GM10248 (cell line): ENCODE results near the gene PGRMC2.

ENCODE experiments used
- CTCF ChIA-PET: fragments of 300-600 bp; sonication (Branson Sonifier 250); formaldehyde crosslinking; extraction: SDS; loops from one replicate; lab custom pipeline; 2021; ENCODE audit warnings: antibody characterized with exemption; lab: Yijun Ruan, JAX
- POLR2A ChIA-PET: fragments of 350-650 bp; sonication (Branson Sonifier 250); formaldehyde crosslinking; extraction: SDS; loops from one replicate; lab custom pipeline; 2020; ENCODE audit warnings: antibody characterized with exemption; lab: Yijun Ruan, JAX
- DNase-seq: peaks from one replicate; pipeline ENCODE4 v3.0.0; 2012; ENCODE audit errors: extremely low spot score
- CTCF ChIP-seq: IDR thresholded peaks from 2 replicates; pipeline ENCODE4 v1.5.1; 2012; ENCODE audit warnings: mild to moderate bottlenecking, low read depth; ENCODE audit errors: extremely low read depth, missing control alignments, control extremely low read depth

PGRMC2 gene

GRCh38 chr4:128329638-128330037, 42.0 kb upstream of the PGRMC2 start:
- TF ChIP-seq CTCF: no peak
- no peak for DNase-seq
- POLR2A ChIA-PET: no interaction called here
- CTCF ChIA-PET: interaction anchor here (1.0 kb wide), 1 partner anchor 9 kb away, joined by 3 read pairs; no protein-coding TSS in a partner anchor

GRCh38 chr4:128328106-128328505, 40.5 kb upstream of the PGRMC2 start:
- no peak for TF ChIP-seq CTCF
- ChIA-PET POLR2A (no interaction called here), CTCF (interaction anchor here (1.2 to 1.7 kb wide), 2 partner anchors 18 to 21 kb away, joined by 3 to 4 read pairs; no protein-coding TSS in a partner anchor)
- DNase-seq: no peak

- ChIA-PET POLR2A (no interaction called here), CTCF (interaction anchor here (2.4 to 2.7 kb wide), 2 partner anchors 10 to 11 kb away, joined by 7 to 10 read pairs; no protein-coding TSS in a partner anchor)
- no peak for TF ChIP-seq CTCF
- no peak for DNase-seq
Observed at GRCh38 chr4:128323401-128323800, 35.8 kb upstream of the PGRMC2 start.

GRCh38 chr4:128322986-128323385, 35.4 kb upstream of the PGRMC2 start:
- ChIA-PET POLR2A (no interaction called here), CTCF (interaction anchor here (2.4 to 2.7 kb wide), 2 partner anchors 11 kb away, joined by 7 to 10 read pairs; no protein-coding TSS in a partner anchor)
- TF ChIP-seq CTCF: no peak
- no peak for DNase-seq

GRCh38 chr4:128322311-128322710, 34.7 kb upstream of the PGRMC2 start:
- no peak for TF ChIP-seq CTCF
- DNase-seq: no peak
- POLR2A ChIA-PET: no interaction called here
- CTCF ChIA-PET: interaction anchor here (1.0 to 2.7 kb wide), 3 partner anchors 10 to 23 kb away, joined by 3 to 10 read pairs (median 7); no protein-coding TSS in a partner anchor

- POLR2A ChIA-PET: no interaction called here
- CTCF ChIA-PET: interaction anchor here (1.1 to 2.7 kb wide), 2 partner anchors 9 to 18 kb away, joined by 5 to 10 read pairs; no protein-coding TSS in a partner anchor
- no peak for TF ChIP-seq CTCF
- no peak for DNase-seq
Observed at GRCh38 chr4:128320656-128321055, 33.0 kb upstream of the PGRMC2 start.
